ENCODE data around the gene CCDC187. TPM values are rescaled to one million over a fixed set of nuclear protein-coding genes. Genes with fewer than 3 reads are reported as not detected.

The CCDC187 gene
- polyA plus RNA-seq, 4 donors, result 1.8 to 3.3 (median 2.2) TPM

DNA sequence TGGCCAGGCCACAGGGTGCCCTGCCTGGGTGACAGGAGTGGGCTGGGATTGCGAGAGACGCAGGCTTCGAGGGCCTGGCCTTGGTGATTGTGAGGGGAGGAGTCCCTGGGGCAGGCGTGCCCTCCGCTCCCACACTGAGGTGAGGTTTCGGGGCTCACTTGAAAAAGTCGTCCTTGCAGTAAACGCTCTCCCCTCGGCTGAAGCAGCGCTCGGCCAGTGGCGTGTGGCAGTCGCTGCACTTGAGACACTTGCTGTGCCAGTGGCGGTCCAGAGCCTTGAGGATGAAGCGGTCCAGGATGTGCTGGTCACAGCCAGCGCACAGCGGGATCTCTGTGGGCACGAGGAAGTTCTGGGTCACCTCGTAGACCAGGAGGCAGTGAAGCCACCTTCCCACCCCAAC is 103.5 kb downstream of the CCDC187 start:
- no peak for DNase-seq (ENCODE audit: low read depth in 4 of 4, low spot score in 3 of 4)

Other genes with a start within 250 kb of the CCDC187 start
- 1 to 10 TPM; 8.5 to 9.3 (median 8.9) TPM for gene NACC2, start 208.8 kb downstream of the CCDC187 start, polyA plus RNA-seq (ENCODE audit: insufficient read length in 4 of 4)
- gene TMEM250, start 185.2 kb downstream of the CCDC187 start, polyA plus RNA-seq (ENCODE audit: insufficient read length in 4 of 4), result 10 to 100 TPM; 16.7 to 23.5 (median 18.3) TPM
- not detected for gene LHX3, start 99.0 kb downstream of the CCDC187 start, polyA plus RNA-seq (ENCODE audit: insufficient read length in 4 of 4)
- 10 to 100 TPM; 16.3 to 17.5 (median 16.6) TPM for gene QSOX2, start 58.3 kb downstream of the CCDC187 start, polyA plus RNA-seq (ENCODE audit: insufficient read length in 4 of 4)
- gene GPSM1, start 23.4 kb upstream of the CCDC187 start, polyA plus RNA-seq (ENCODE audit: insufficient read length in 4 of 4), result 10 to 100 TPM; 30.6 to 42.3 (median 32.0) TPM
- gene DNLZ, start 59.6 kb upstream of the CCDC187 start, polyA plus RNA-seq (ENCODE audit: insufficient read length in 4 of 4), result 10 to 100 TPM in 1 of 4 donors, 1 to 10 TPM in 3; 5.6 to 13.9 (median 8.0) TPM
- gene CARD9, start 69.6 kb upstream of the CCDC187 start, polyA plus RNA-seq (ENCODE audit: insufficient read length in 4 of 4), result 1 to 10 TPM; 1.6 to 2.7 (median 2.3) TPM
- gene SNAPC4, start 96.1 kb upstream of the CCDC187 start, polyA plus RNA-seq (ENCODE audit: insufficient read length in 4 of 4), result 10 to 100 TPM; 10.6 to 12.9 (median 10.8) TPM
- 10 to 100 TPM; 43.2 to 52.0 (median 47.3) TPM for gene ENTR1, start 106.5 kb upstream of the CCDC187 start, polyA plus RNA-seq (ENCODE audit: insufficient read length in 4 of 4)
- 10 to 100 TPM; 56.5 to 66.0 (median 62.6) TPM for gene PMPCA, start 106.6 kb upstream of the CCDC187 start, polyA plus RNA-seq (ENCODE audit: insufficient read length in 4 of 4)
- 10 to 100 TPM; 12.8 to 18.1 (median 13.8) TPM for gene INPP5E, start 135.8 kb upstream of the CCDC187 start, polyA plus RNA-seq (ENCODE audit: insufficient read length in 4 of 4)
- 10 to 100 TPM; 55.1 to 68.6 (median 62.3) TPM for gene SEC16A, start 178.9 kb upstream of the CCDC187 start, polyA plus RNA-seq (ENCODE audit: insufficient read length in 4 of 4)
- gene NOTCH1, start 242.0 kb upstream of the CCDC187 start, polyA plus RNA-seq (ENCODE audit: insufficient read length in 4 of 4), result 10 to 100 TPM; 25.4 to 41.4 (median 29.5) TPM

Measured in right renal pelvis (tissue), 4 donors.